ENCODE data around the gene SCFD2. TPM values are rescaled to one million over a fixed set of nuclear protein-coding genes. Genes with fewer than 3 reads are reported as not detected.

The SCFD2 gene
- total RNA-seq, 1 donor = 24.2 TPM

DNA sequence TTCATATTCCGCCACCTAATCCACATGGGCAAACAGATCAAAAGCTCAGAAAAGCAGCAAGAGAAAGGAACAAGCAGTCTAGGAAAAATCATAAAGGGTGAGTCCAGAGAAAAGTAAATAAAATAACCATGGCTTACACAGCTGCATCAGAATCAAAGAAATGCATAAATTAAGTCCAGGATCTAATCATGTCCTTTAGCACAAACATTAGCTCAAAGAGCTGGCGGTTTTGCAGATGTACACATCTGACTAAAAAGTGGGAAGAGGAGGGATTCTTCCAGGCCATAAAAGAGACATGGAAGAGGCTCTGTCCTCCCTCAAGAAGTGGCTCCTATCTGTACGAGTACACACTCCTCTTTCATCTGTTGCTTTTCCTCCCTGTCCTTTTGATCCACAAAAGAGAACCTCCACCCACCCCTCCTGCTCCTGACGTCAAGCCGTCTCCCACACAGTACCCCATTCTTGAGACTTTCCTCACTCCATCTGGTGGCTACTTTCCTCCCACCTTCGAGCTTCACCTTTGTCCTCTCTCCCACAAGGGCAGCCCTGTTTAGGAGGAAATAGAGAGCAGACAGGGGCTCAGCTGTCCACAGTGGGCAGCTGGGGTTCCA is 411.2 kb downstream of the SCFD2 start:
- no peak for DNase-seq (ENCODE audit: insufficient read length, low spot score, missing footprints)
- Histone ChIP-seq H3K4me1 (ENCODE audit: insufficient read depth, low read length) (peaks cover 11% of the 10 kb centered on the region), H3K4me3 (ENCODE audit: insufficient read depth, low read length) (no peak overlapping the region), H3K79me2 (ENCODE audit: insufficient read depth, low read length) (no peaks in the 10 kb centered on the region), H2AFZ (ENCODE audit: low read length) (no peak overlapping the region), H3K27me3 (ENCODE audit: insufficient read depth, low read length) (no peaks in the 10 kb centered on the region), H3K27ac (ENCODE audit: low read depth, low read length) (no peak overlapping the region), H3K4me2 (ENCODE audit: insufficient read depth, low read length) (no peak overlapping the region), H4K20me1 (ENCODE audit: insufficient read depth, low read length) (no peaks in the 10 kb centered on the region), H3K36me3 (ENCODE audit: insufficient read depth, low read length) (no peaks in the 10 kb centered on the region), H3K9me3 (ENCODE audit: low read depth, low read length) (no peaks in the 10 kb centered on the region)
- TF ChIP-seq, protein P1, sequence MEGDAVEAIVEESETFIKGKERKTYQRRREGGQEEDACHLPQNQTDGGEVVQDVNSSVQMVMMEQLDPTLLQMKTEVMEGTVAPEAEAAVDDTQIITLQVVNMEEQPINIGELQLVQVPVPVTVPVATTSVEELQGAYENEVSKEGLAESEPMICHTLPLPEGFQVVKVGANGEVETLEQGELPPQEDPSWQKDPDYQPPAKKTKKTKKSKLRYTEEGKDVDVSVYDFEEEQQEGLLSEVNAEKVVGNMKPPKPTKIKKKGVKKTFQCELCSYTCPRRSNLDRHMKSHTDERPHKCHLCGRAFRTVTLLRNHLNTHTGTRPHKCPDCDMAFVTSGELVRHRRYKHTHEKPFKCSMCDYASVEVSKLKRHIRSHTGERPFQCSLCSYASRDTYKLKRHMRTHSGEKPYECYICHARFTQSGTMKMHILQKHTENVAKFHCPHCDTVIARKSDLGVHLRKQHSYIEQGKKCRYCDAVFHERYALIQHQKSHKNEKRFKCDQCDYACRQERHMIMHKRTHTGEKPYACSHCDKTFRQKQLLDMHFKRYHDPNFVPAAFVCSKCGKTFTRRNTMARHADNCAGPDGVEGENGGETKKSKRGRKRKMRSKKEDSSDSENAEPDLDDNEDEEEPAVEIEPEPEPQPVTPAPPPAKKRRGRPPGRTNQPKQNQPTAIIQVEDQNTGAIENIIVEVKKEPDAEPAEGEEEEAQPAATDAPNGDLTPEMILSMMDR (IDR thresholded peaks at IDR 0.05; ENCODE audit: extremely low read depth, low read depth, low read length) = no peak

DNA sequence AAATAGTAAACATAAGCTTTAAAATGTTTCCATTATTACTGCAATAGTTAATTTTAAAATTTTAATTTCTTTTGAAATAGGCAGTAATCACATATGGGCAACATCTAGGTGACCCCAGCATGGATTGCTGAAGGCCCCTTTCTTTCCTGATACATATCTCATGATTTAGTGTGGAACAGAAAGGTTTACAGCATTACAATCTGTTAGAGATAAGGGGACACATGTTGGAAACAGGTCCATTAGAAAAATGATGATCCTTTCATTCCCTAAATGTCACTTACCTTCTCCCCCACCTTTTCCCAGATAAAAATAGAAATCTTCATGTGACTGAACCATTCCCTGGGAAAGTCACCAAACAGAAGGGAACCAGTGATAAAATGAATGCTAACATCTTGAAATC is 413.3 kb downstream of the SCFD2 start:
- H3K79me2 ChIP-seq (ENCODE audit: insufficient read depth, low read length) = no peaks in the 10 kb centered on the region
- H3K4me2 ChIP-seq (ENCODE audit: insufficient read depth, low read length) = no peak overlapping the region
- no peaks in the 10 kb centered on the region for H3K36me3 ChIP-seq (ENCODE audit: insufficient read depth, low read length)
- H3K27me3 ChIP-seq (ENCODE audit: insufficient read depth, low read length) = no peaks in the 10 kb centered on the region
- H3K4me3 ChIP-seq (ENCODE audit: insufficient read depth, low read length) = no peak overlapping the region
- H4K20me1 ChIP-seq (ENCODE audit: insufficient read depth, low read length) = no peaks in the 10 kb centered on the region
- TF ChIP-seq, protein P1 (IDR thresholded peaks at IDR 0.05; ENCODE audit: extremely low read depth, low read depth, low read length) = no peak
- no peaks in the 10 kb centered on the region for H3K9me3 ChIP-seq (ENCODE audit: low read depth, low read length)
- no peak overlapping the region for H2AFZ ChIP-seq (ENCODE audit: low read length)
- peaks cover 10% of the 10 kb centered on the region for H3K4me1 ChIP-seq (ENCODE audit: insufficient read depth, low read length)
- DNase-seq (ENCODE audit: insufficient read length, low spot score, missing footprints) = no peak
- no peak overlapping the region for H3K27ac ChIP-seq (ENCODE audit: low read depth, low read length)

DNA sequence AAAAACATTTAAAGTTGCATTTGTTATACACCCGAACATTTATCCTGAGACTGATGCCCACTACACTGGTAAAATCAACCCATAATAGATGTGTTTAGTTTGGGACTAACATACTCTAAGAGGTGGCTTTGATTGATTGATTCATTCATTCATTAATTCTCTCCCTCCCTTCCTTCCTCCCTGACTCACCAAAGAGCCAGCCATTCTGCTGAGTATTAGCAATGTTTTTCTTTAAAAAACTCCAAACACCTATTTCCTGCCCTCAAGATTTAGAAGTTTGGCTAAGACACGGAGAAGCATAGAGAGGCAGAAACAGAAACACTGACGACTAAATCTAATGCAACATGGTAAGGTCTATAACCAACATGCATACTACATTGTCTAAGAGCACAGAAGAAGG is 414.8 kb downstream of the SCFD2 start:
- no peaks in the 10 kb centered on the region for H3K27me3 ChIP-seq (ENCODE audit: insufficient read depth, low read length)
- no peaks in the 10 kb centered on the region for H3K36me3 ChIP-seq (ENCODE audit: insufficient read depth, low read length)

DNA sequence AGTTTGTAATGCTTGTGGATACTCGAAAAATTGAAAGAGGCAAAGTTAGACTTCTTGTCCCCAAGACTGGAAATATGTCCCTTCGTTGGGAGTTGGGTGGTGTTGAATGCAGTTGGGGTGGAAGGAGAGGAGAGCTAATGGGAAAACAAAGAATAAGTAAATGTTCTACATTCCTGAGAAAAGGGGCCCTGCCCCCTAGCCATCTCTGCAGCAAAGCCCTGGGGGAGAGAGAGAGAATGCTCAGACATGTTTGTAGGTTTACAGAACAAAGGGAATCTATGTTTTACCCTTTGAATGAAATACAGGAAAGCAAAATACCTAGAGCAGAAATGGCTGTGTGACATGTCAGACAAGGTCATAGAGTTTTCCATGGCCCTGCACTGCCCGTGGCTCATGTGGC is 415.6 kb downstream of the SCFD2 start:
- Histone ChIP-seq H3K4me3 (ENCODE audit: insufficient read depth, low read length) (no peak overlapping the region), H3K4me1 (ENCODE audit: insufficient read depth, low read length) (peaks cover 6% of the 10 kb centered on the region), H3K9me3 (ENCODE audit: low read depth, low read length) (no peaks in the 10 kb centered on the region), H3K36me3 (ENCODE audit: insufficient read depth, low read length) (no peaks in the 10 kb centered on the region), H3K27ac (ENCODE audit: low read depth, low read length) (no peak overlapping the region), H4K20me1 (ENCODE audit: insufficient read depth, low read length) (no peaks in the 10 kb centered on the region), H3K27me3 (ENCODE audit: insufficient read depth, low read length) (no peaks in the 10 kb centered on the region), H2AFZ (ENCODE audit: low read length) (no peak overlapping the region), H3K4me2 (ENCODE audit: insufficient read depth, low read length) (no peak overlapping the region), H3K79me2 (ENCODE audit: insufficient read depth, low read length) (no peaks in the 10 kb centered on the region)
- TF ChIP-seq, protein P1 (IDR thresholded peaks at IDR 0.05; ENCODE audit: extremely low read depth, low read depth, low read length) = no peak
- DNase-seq (ENCODE audit: insufficient read length, low spot score, missing footprints) = no peak

More for the DNA sequence above, 414.8 kb downstream of the SCFD2 start:
- TF ChIP-seq, protein P1 (IDR thresholded peaks at IDR 0.05; ENCODE audit: extremely low read depth, low read depth, low read length) = no peak
- Histone ChIP-seq H3K79me2 (ENCODE audit: insufficient read depth, low read length) (no peaks in the 10 kb centered on the region), H2AFZ (ENCODE audit: low read length) (peak overlapping the region; percentile 16), H3K4me3 (ENCODE audit: insufficient read depth, low read length) (no peak overlapping the region), H3K4me1 (ENCODE audit: insufficient read depth, low read length) (peaks cover 6% of the 10 kb centered on the region), H3K4me2 (ENCODE audit: insufficient read depth, low read length) (no peak overlapping the region), H4K20me1 (ENCODE audit: insufficient read depth, low read length) (no peaks in the 10 kb centered on the region), H3K9me3 (ENCODE audit: low read depth, low read length) (no peaks in the 10 kb centered on the region), H3K27ac (ENCODE audit: low read depth, low read length) (no peak overlapping the region)
- DNase-seq (ENCODE audit: insufficient read length, low spot score, missing footprints) = peak; percentile 44

Data from osteoblast (primary cell).